Ramos (cell line): ENCODE measurements around the gene TMEM61.
"Not testable (repeated sequence)": the region's sequence is repeated elsewhere in the genome, so short reads cannot be mapped to it uniquely, and the experiment has no call there.

ENCODE experiments used
- in situ Hi-C: fragments of 300-500 bp; cut with MboI; formaldehyde crosslinking; loops from one replicate; pipeline ENCODE4 v1.14.3; 2022; ENCODE audit warnings: low sequenced_read_pairs; ENCODE audit not compliant: unreplicated experiment

TMEM61 gene

DNA sequence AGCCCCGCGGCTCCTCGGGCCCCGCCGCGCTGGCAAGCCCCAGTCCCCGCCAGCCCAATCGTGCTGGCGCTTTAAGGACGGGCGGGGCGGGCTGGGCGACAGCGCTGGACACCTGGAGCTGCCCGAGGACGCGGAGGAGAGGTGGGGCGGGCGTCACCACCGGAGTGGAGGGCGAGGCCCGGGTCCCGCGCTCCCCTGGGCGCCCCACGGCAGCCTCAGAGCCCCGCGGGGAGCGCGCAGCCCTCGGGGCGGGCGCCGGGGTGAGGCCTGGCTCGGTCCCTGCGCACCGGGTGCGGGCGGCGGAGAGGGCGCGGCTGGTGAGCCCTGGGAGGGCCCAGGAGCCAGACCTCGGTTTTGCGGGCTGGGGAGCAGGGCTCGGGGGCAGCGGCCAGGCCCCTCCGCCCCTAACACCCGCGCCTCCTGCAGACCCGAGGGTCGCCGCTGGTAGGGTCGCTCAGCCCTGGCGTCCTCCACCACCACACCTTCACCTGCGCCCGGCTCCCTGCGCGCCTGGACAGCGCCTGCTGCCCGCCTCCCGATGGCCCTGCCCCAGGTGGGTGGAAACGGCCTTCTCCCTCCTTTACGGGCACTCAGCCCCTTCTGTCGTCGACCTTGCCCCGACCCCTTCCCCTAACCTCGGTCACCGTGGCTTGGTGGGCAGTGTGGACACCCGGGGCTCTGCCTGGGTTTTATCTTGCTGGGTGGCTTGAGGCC, at the start of gene TMEM61:
Gene TMEM61 (plus strand): TSS at position 101 of the 714 bp plus-strand sequence. CDS start 438 bp downstream, at position 539.
- in situ Hi-C loops, result no loop called here

DNA sequence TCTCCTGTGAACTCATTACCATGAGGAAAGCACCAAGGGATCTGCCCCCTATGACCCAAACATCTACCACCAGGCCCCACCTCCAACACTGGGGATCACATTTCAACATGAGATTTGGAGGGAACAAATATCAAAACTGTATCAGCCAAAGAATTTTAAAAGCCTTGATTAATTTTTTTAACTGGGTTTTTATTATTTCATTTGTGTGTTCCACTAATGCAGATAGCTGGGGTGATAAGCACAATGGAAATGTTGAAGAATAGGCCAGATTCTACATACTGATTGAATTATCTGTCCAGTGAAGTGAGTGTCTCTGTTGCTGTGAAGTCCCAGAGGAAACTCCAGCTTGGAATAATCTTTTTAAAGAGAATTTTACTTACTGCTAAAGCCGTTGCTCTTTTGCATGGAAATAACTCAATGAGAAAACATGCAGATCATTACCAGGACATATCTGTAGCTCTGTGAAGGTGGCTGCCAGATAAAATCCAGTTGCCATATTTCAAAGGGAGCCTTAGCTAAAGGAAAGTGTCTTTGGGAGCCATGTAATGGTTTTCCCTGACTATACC, 49.1 kb upstream of the TMEM61 start:
- in situ Hi-C loops, result no loop called here

DNA sequence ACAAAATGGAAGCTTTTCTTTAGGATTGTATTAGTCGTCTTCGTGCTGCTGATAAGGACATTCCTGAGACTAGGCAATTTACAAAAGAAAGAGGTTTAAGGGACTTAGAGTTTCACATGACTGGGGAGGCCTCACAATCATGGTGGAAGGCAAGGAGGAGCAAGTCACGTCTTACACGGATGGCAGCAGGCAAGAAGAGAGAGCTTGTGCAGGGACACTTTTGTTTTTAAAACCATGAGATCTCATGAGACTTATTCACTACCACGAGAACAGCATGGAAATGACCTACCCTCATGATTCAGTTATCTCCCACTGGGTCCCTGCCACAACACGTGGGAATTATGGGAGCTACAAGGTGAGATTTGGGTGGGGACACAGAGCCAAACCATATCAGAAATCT, 46.3 kb upstream of the TMEM61 start:
- in situ Hi-C loops, result not testable (repeated sequence)

DNA sequence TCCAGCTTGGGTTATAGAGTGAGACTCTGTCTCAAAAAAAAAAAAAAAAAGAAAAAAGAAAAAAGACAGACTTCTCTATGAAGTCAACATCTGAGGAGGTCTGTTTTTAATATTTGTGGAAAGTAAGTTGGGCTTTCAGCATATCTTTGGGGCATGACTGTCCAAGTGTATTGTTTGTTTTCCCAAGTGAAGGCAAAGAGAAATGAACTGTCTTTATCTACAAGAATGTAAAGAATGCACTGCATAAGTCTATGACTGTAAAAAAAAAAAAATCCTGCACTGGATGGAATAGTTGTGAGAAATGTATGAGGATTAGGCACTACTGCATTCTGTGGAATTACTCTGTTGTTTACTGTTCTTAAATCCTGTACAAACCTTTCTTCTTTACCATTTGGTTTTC, 45.6 kb upstream of the TMEM61 start:
- in situ Hi-C loops, result no loop called here

DNA sequence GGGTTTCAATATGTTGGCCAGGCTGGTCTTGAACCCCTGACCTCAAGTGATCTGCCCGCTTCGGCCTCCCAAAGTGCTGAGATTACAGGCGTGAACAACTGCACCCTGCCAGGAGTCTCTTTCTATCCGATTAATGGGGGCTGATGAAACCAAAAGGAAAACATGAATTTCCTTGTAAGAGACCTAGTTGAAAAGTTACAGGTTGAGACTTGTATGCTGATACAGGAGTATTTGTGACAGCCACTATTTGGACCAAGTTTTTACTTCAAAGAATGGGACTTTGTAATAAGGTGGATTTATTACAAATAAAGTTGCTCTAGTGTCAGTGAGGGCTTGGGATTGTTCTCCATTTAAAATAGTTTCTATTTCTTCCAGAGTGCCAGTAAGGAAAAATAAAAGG, 43.6 kb upstream of the TMEM61 start:
- in situ Hi-C loops, result no loop called here

DNA sequence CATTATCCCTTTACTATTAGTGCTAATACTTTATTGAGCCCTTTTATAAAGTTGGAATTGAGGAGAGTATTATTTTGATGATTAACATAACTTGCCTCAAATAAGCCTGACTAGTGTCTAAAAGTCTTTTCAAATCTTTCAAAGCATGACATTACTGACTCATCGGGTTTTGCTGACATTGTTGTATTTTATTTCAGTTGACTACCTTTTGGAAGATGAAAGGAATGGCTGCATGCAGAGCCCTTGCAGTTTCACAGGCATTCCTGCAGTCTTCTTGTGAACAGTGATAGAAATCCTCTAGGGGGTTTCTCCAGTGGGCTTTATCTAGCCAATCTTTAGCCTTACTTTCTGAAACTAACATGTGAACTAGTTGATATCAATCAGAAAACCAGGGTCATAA, 43.0 kb upstream of the TMEM61 start:
- in situ Hi-C loops, result no loop called here

DNA sequence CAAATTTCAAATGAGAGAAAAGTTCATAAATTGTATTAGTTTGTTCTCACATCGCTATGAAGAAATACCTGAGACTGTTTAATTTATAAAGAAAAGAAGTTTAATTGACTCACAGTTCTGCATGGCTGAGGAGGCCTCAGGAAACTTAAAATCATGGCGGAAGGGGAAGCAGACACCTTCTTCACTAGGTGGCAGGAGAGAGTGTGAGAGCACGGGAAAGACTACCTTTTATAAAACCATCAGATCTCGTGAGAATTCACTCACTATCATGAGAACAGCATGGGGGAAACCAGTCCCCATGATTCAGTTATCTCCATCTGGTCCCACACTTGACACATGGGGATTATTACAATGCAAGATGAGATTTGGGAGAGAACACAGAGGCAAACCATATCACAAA, 41.5 kb upstream of the TMEM61 start:
- in situ Hi-C loops, result not testable (repeated sequence)

DNA sequence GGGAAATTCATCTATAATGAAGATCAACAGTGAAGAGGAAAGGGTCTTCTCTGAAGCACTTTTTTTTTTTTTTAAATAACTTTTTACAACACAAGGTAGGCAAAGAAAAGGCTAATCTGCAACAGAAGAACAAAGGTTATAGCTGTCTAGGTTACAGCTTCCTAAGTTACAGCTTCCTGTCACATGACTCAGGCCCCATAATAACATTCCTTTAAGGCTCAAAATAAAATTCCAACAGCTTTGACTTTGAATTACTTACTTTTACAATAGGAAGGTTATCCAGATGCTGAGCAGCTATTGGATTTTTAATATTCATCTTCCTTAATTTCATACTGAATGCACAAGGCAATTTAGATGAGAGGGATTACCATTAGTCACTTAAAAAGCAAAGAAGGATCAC, 40.4 kb upstream of the TMEM61 start:
- in situ Hi-C loops, result no loop called here

DNA sequence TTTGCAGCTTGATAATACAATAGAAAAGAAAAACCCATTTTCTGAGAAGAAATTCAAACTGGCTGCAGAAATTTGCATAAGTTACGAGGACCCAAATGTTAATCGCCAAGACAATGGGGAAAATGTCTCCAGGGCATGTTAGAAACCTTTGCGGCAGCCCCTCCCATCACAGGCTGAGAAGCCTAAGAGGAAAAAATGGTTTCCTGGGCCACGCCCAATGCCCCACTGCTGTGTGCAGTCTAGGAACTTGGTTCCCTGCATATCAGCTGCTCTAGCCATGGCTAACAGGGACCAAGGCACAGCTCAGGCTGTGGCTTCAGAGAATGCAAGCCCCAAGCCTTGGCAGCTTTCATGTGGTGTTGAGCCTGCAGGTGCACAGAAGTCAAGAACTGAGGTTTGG, 37.5 kb upstream of the TMEM61 start:
- in situ Hi-C loops, result no loop called here

DNA sequence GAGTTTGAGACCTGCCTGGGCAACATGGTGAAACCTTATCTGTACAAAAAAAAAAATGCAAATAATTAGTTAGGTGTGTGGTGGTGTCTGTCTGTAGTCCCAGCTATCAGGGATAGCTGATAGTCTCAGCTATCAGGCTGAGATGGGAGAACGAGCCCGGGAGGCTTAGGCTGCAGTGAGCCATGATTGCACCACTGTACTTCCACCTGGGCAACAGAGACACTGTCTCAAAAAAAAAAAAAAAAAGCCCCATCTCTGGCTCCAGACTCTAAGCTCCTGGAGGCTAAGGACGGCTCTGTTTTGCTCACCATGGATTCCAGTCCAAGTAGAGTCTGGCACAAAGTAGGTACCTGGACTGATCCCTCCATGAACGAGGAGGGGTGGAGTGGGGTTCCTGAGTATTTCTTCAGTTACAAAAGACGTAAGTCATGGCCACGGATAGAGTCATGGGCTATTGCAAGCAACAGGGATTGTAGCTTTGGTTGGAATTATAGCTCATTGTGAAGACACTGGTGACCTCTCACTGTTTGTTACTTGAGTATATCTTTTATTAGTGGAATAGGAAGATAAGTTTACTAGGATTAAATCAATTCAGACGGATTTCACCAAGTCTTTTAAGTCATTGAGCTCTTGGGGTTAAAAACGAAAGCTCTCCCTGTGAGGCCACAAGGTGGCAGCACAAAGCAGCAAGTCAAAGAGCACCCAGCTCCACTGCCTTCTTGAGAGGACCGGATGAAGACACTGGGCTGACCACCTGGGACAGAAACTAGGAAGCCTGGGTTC, 35.6 kb upstream of the TMEM61 start:
- in situ Hi-C loops, result loop anchor here (5.0 kb wide), 1 partner anchor 48 kb away; no protein-coding TSS in a partner anchor

DNA sequence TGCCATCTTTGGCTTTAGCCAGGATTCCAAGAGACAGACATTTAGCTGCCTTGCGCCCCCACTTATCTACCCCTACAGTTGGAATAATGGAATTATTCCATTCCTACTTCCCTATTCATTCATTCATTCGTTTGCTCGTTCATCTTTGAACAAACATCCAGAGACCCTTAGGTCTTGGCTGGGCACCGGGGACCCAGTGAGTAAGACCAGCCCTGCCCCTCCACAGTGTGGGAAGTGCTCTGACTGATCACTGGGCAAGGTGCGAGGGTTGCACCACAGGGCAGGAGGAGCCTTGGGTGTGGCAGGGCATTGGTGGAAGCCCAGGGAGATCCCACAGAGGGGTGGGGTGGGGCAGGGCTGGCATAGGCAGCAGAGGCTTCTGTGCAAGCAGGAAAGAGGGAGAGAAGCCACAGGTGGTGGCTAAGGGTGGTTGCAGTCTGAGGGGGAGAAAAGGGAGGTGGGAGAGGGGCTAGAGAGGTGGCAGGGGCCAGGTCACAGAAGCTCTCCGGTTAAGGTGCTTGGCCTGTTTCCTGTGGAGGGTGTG, 35.0 kb upstream of the TMEM61 start:
- in situ Hi-C loops, result loop anchor here (5.0 kb wide), 1 partner anchor 47 kb away; no protein-coding TSS in a partner anchor

DNA sequence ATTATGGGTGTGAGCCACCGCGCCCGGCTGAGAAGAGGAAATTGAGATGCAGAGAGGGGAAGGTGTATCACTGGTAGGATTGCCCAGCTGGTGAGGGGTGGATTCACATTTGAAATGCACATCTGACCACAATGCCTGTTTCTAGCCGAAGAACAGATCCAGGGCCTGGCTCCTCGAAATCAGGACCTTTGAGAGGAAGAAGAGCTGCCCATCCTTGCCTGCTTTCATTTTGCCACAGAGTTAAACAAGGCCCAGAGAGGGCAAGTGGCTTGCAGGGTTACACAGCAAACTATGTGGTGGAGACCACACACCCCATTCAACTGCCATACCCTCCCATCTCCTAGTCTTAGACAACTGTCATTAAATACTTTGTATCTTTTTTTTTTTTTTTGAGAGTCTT, 32.9 kb upstream of the TMEM61 start:
- in situ Hi-C loops, result loop anchor here (5.0 kb wide), 1 partner anchor 45 kb away; no protein-coding TSS in a partner anchor

DNA sequence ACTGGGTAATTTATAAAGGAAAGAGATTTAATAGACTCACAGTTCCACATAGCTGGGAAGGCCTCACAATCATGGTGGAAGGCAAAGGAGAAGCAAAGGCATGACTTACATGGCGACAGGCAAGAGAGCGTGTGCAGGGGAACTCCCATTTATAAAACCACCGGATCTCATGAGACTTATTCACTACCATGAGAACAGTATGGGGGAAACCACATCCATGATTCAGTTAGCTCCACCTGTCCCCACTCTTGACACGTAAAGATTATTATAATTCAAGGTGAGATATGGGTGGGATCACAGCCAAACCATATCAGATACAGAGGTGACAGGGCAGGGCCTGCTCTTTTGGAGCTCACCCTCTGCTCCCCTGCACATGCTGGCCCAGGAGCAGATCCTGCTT, 31.4 kb upstream of the TMEM61 start:
- in situ Hi-C loops, result loop anchor here (5.0 kb wide), 1 partner anchor 43 kb away; no protein-coding TSS in a partner anchor

DNA sequence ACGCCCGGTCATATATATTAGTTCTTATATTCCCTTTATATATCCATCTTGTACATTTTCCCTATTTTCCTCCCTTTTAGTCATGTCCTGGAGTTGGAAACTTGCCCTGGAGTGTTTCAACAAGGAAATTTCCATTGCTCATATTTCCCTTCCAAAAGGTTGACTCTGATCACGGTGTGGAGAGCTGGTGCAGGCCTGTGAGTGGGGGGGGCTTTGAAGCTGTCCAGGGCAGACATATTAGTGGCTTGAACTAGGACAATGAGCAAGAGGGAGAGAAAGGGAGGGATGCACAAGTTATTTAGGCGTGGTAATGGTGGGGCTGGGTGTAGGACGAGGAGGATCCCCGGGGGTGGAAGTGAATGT, 30.4 kb upstream of the TMEM61 start:
- in situ Hi-C loops, result no loop called here

DNA sequence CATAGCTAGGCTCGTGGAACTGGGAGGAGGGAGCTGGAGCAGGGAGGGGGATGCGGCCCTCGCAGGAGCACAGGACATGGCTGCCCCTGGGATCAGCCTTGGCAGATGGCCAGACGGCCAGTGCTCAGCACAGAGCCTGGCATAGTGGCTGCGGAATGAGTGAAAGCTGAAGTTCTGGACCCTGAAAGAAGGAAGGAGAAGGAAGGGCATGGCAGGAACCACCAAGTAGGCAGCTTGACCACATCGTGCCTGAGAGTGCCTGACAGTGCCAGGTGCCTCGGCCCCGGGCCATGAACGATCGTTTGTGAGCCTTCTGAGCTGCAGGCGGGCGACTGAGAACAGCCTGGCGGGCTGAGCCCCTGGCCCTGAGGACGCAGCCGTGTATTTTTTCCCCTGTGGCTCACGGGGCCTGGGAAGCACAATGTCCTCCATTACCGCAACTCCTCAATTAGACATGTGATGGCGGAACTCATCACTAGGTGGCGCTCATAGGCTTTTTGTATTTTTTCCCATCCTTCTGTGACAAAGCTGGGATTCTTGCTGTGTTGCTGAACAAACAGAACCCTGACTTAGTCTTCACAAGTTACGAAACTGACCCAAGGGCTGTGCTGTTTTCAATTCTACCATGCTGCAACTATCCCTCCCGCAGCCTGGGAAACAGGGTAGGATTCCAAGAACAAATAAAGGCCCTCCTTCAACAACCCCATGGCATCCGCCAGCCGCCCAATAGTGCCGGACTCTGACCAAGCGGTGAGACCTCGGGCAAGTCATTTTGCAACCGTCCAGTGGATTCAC, 29.9 kb upstream of the TMEM61 start:
- in situ Hi-C loops, result no loop called here

DNA sequence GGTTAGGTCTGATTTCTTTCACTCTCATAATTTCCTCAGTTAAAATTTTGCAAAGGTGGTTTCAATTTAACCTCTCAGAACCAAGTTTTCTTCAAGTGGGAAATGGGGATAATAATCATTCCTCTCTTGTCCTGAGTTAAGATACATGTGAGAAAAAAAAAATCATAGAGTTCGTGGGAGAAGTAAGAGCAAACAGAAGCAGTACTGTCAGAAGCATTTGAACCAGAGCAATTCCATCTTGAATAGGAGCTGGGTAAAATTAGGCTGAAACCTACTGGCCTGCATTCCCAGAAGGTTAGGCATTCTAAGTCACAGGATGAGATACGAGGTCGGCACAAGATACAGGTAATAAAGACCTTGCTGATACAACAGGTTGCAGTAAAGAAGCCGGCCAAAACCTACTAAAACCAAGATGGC, 28.6 kb upstream of the TMEM61 start:
- in situ Hi-C loops, result no loop called here

DNA sequence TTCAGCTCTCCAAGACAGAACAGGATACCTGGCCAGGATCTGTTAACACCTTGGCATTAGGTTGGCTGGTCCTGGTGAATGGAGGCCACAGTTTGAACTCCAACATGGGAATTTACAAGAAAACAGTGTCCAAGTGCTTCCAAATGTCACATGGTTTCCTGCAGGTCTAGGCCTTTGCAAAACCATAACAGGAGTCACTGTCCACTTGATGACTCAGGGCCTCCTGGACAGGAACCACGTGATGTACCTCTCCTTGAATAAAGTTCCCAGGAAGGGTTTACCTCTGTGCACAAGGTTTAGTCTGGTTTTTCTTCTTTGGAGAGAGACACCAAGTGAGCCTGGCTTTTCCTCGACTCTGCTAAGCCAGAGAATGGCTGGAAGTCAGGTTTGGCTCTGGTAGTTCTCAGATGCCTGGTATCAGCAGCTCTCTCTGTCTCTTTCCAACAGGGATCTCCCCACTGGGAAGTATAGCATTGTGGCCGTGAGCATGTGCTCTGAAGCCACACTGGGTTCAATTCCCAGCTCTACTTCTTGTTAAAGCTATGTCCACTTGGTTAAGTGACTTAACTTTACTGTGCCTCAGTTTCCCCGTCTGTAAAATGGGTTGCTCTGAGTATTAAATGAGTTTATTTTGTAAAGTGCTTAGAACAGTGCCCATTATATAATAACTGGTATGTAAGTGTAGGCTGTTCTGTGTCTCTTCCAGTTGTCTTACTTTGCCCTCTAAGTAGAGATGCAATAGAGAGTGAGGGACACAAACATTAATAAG, 27.3 kb upstream of the TMEM61 start:
- in situ Hi-C loops, result no loop called here

DNA sequence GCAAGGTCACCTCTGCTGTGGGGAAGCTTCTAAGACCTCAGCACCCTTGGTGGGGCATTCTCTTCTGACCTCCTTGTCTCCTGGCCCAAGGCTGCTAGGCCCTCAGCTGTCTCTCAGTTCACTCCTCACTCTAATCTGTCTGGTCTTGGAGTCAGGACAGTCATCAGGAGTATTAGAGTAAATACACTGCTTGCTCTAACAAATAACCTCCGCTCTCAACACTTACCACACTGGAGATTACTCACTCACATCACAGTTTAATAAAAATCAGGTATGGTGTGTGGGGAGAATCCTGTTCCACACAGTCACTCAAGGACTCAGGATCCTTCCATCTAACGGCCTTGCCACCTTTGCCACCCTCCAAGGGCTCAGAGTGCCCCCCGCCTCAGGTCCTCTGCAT, 26.6 kb upstream of the TMEM61 start:
- in situ Hi-C loops, result no loop called here

DNA sequence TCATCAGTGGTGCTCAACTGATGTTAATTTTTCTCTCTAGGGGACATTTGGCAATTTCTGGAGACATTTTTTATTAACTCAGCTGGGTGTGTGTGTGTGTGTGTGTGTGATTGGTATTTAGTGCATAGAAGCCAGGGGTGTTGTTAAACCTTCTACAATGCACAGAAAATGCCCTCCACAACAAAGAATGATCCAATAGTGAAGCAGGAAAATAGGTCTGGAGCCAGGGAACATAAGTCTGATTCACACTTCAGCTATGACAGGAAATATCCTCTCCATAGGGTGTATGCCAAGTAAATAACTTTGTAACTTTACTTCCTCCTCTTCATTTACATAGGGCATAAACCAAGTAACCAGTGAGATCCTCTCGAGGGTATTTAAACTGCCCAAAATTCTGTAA, 25.1 kb upstream of the TMEM61 start:
- in situ Hi-C loops, result no loop called here
